LNCAP (cell line): ENCODE results near the gene ARHGAP23.

ENCODE experiments used
- TF ChIP-seq, protein P1 (sequence below): fragments of 450-650 bp; IDR thresholded peaks from 2 replicates; pipeline ENCODE4 v1.5.1; 2017; ENCODE audit warnings: mild to moderate bottlenecking

Gene ARHGAP23

DNA sequence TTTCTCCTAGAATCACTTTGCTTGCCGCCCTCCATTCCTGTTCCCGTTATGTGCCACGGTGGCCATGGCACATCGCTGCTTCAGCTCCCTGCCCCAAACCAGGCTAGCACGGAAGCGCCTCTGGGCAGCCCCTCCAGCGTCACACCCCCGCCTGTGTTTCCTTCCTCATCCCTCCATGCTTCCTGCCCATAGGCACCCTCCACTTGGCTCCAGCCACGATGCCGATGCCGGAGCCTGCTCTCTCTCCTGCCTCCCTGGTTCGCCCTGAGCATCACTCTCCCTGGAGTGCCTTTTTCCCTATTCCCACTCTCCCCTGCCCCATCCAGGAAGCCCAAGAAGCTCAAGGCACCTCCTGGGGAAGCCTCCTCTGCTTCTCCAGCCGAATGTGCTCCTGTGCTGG is 3.2 kb upstream of the ARHGAP23 start:
- TF ChIP-seq, protein P1, sequence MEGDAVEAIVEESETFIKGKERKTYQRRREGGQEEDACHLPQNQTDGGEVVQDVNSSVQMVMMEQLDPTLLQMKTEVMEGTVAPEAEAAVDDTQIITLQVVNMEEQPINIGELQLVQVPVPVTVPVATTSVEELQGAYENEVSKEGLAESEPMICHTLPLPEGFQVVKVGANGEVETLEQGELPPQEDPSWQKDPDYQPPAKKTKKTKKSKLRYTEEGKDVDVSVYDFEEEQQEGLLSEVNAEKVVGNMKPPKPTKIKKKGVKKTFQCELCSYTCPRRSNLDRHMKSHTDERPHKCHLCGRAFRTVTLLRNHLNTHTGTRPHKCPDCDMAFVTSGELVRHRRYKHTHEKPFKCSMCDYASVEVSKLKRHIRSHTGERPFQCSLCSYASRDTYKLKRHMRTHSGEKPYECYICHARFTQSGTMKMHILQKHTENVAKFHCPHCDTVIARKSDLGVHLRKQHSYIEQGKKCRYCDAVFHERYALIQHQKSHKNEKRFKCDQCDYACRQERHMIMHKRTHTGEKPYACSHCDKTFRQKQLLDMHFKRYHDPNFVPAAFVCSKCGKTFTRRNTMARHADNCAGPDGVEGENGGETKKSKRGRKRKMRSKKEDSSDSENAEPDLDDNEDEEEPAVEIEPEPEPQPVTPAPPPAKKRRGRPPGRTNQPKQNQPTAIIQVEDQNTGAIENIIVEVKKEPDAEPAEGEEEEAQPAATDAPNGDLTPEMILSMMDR: no peak

DNA sequence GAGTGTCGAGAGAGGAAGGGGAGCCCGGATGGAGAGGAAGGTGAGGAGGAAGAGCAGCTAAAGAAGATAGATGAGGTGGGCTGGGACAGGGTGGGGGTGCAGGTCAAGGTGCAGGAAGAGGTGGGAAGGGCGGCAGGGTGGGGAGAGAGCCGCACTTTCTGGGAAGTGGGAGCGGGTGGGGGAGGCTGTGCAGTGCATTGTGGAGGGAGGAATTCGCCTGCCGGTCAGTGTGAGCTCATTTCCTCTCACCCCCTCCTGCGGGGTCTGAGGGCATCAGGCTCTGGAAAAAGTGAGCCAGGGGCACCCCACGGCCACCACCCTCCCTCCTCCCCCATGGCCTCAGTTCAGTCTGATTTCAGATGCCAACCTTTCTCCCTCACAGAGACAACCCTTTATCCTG is 2.5 kb upstream of the ARHGAP23 start:
- TF ChIP-seq, protein P1: no peak

DNA sequence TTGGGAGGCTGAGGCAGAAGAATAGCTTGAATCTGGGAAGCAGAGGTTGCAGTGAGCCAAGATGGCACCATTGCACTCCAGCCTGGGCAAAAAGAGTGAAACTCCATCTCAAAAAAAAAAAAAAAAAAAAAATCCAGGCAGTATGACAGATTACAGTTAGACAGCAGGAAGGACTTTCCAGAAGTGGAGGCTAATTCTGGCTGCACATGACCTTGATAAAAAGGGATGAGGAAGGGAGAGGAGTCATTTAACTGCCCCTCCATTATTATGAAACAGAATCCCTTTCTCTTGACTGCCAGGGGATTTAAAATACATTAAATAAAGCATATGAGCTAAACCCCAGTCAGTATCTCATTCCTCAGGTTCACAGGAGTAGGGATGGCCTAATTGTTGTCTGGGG is 1.8 kb upstream of the ARHGAP23 start:
- TF ChIP-seq, protein P1: no peak

DNA sequence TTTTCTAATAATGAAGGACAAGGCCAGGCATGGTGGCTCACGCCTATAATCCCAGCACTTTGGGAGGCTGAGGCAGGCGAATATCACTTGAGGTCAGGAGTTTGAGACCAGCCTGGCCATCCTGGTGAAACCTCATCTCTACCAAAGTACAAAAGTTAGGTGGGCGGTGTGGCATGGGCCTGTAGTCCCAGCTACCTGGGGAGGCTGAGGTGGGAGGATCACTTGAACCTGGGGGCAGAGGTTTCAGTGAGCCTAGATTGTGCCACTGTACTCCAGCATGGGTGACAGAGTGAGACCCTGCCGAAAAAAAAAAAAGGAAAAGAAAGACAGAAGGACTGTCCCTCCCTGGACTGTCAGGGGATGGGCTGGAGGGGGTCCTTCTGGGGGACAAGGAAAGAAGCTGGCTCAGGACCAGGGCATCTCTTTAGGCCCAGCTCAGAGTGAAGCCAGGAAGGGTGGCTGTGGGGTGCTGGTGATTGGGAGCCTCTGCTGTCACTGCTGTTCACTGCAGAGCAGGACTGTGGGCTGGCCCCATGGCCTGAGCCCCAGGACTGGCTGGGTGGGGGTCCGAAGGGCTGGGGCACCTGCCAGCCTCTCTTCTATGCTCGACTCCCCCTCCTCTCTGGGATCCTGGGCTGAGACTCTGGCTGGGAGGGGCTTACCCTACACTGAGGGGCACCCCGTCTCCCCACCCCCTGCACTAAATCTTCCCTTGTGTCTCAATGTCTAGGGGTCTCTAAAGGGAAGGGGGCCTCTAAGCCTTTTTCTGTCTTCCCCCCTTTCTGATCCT is 909 bp upstream of the ARHGAP23 start:
- TF ChIP-seq, protein P1: no peak

DNA sequence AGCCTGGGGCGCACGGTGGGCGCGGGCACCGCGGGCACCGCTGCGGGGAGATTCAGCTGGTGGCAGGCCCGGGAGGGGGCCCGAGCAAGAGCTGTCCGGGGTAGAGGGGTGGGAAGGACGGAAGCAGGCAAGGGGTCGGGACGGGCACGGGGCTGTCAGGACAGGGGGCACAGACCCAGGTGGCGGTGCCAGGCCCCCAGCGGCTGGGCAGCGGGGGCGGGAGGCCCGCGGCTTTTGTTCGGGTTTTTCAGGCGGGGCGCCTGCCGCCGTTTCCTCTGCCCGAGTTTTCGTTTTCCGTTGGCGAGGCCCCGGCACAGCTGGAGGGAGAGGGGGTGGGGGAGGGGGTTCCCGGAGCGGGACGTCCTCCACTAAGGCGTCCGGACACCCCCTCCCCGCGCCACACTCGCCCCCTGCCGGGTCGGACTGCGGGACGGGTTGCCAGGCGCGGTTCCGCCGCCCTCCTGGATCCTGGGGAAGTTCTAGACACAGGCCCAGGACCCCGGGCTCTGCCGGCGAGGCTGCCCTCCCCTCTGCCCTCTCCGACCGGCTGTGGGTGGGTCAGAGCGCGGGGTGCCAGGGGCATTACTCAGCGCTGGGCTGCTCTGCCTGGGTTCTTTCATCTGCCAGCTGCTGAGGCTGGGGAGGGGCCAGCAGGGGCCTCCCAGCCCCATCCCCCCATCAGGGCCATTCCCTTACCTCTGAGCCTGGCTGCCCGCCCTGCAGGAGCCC is 543 bp downstream of the ARHGAP23 start:
- TF ChIP-seq, protein P1: no peak

DNA sequence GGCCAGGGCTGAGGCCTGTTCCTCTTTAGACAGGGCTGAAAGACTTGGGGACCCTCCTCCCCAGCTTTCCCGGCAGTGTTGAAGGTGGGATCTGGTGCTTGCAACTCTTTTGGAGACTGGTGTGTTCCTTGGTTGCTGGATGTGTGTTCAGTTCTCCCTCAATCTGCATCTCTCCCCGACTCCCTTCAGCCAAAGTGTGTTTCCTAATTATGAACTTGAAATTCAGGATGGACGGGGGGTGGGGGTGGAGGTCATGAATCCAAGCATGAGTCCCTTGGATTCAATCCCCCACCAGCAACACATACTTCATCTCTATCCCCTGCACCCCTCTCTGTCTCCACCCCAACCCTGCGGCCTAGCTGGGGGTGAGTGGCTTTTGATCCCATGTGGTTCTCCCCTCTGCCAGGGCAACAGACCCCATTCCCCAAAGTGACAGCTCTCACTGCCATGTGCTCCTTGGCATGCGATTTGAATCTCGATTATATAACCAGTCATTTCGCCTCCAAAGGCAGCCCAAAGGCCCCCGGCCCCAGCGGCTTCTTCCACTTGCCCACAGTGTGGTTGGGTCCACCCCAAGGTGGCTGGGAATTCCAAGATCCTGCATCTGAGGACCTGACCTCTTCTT is 1.3 kb downstream of the ARHGAP23 start:
- TF ChIP-seq, protein P1: no peak

DNA sequence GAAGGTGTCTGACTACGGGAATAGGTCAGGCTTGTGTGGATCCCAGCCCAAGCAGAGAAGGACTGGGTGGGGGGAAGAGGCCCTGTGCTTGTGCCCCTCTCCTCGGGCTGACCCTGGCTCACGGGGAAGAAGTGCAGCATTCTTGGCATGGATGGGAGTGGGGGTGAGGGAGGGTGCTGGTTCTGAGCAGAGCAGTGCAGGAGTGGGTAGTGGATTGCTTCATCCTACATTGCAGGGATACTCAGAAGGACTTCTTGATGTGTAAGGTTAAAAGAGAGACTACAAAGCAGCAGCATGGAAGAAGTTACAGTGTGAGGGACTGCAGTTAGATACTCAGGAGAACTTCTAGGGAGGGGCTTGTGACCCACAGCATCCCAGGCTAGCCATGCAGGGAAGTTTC is 2.1 kb downstream of the ARHGAP23 start:
- TF ChIP-seq, protein P1: no peak
